C1 segment of cervical spinal cord (tissue), 14 donors: Measurements from ENCODE around the gene PTCD3.

Experiments
- DNase-seq, 14 donors: peaks; one replicate each; lab custom pipeline; 2025; lab: John Stamatoyannopoulos, UW

The PTCD3 gene

DNA sequence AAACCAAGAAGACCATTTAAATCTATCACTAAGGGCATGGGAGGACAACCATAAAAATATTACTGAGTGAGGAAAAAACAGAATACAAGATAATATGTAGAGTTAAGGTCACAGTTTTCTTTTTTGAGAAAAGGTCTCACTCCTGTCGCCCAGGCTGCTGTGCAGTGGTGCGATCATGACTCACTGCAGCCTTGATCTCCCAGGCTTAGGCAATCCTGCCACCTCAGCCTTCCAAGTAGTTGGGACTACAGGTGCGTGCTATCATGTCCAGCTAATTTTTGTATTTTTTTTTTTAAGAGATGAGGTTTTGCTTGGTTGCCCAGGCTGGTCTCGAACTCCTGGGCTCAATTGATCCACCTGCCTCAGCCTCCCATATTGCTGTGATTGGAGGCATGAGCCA lies 24.3 kb upstream of the PTCD3 start:
- DNase-seq, result no peak

DNA sequence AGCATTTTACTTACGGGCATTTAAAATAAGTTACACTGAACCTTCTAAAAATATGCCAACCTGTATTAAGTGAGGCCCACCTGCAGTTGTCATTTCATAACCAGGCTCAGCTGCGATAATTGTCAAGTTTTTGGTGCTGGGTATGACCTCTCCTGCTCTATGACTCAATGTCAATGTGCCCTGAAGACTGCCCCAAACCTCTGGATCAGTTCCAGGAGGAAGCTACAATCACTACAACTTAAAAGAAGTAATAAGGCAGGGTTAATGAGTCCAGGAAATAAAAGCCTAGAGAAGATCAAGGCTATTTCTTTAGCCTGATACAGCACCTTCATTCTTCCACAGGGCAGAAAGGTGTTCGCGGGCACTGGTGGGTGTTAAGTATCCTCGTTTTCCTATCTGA lies 23.3 kb upstream of the PTCD3 start:
- DNase-seq, result no peak

DNA sequence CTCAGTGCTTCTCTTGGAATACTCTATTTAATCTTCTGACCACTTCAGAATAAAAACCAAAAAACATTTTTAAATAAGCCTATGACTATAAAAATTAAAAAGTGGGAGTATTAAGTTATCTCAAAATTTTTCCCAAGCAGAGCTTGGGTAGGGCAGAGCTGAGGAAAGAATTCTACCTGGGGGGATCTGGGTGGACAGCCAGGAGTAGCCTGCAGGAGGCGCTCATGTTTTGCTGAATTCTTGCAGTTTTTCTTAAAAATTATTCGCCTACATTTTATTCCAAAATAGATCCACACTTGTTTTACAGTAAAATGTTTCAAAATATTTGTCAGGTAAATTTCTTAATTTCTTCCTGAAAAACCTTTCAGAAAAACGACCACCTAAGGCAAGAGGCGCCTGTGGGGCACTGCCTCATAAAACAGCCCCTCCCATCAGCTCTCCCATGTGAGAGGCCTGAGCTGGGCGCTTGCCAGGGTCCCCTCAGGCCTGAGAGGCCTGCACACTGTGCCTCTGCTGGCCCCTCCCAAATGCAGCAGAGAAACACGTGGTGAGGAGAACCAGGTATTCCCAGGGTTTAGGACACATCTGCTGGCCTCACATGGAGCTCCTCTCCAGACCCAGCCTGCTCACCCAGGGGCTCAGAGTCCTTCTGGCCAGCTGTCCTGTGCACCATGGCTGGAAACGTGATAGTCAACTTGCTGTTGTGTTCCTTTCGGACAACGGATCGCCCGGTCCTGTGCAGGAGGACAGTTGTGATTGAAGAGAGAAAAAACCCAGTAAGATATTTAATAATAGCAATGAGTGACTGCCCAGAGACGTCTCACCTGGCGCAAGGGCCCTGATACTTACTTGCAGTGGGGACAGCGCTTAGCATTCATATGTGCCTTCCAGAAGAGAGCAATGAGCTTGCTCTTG lies 17.8 kb upstream of the PTCD3 start:
- no peak for DNase-seq

DNA sequence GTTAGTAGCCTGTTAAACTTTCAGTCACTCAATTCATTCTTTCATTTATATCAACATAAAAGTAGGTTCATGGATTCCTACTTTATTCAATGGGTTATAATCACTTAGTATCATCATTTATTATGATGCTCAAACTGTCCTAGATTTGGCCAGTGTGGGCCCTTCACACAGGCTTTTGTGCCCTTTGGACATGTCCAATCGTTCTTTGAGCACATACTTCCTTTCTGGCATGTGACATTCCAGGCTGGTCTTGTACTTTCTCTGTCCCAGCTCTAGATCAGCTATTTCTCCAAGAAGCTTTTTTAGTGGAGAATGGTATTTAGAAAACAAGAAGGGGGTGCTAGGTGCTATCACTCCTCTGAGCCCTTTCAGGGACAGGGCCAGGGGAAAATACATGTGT lies 11.8 kb upstream of the PTCD3 start:
- DNase-seq, result no peak

DNA sequence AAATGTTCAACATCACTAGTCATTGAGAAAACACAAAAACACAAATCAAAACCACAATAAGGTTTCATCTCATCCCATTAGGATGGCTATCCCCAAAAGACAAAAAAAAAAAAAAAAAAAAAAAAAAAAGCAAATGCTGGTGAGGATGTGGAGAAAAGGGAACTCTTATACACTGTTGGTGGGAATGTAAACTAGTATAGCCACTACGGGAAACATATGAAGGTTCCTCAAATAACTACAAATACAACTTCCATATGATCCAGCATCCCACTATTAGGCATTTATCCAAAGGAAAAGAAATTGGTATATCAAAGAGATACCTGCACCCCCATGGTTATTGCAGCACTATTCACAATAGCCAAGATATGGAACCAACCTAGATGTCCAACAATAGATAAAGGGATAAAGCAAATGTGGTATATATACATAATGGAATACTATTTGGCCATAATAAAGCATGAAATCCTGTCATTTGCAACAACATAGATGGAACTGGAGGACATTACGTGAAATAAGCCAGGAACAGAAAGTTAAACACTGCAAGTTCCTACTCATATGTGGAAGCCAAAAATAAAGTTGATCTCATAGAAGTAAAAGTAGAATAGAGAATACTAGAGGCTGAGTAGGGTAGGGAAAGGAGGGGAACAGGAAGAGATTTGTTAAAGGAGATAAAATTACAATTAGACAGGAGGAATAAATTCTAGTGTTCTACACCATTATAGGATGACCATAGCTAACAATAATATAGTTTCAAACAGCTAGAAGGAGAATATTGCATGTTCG lies 8.7 kb upstream of the PTCD3 start:
- DNase-seq, result no peak

DNA sequence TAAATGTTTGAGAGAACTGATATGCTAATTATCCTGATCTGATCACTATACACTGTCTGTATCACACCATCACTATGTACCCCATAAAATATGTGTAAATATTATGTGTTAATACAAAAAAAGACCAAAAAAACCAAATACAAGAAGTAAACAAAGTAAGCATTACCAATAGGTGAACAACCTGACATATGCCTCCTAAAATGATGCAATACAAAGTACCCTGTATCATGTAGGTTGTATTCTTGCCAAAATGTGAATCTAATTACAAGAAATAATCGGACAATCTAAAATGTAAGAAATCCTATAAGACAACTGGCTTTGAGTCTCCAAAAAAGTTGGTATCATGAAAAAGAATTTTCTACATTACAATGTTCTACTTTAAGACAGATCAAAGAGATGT lies 8.1 kb upstream of the PTCD3 start:
- no peak for DNase-seq

DNA sequence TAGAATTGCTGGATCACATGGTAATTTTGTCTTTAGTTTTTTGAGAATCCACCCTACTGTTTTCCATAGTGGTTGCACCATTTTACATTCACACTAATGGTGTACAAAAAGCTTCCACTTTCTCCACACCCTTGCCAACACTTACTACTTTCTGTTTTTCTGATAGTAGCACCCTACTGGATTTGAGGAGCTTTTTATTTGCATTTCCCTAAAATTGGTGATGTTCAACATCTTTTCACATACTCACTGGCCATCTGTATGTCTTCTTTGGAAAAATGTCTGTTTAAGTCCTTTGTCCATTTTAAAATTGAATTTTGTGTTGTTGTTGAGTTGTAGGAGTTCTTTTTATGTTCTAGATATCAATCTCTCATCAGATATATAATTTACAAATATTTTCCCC lies 3.9 kb upstream of the PTCD3 start:
- DNase-seq, result no peak

DNA sequence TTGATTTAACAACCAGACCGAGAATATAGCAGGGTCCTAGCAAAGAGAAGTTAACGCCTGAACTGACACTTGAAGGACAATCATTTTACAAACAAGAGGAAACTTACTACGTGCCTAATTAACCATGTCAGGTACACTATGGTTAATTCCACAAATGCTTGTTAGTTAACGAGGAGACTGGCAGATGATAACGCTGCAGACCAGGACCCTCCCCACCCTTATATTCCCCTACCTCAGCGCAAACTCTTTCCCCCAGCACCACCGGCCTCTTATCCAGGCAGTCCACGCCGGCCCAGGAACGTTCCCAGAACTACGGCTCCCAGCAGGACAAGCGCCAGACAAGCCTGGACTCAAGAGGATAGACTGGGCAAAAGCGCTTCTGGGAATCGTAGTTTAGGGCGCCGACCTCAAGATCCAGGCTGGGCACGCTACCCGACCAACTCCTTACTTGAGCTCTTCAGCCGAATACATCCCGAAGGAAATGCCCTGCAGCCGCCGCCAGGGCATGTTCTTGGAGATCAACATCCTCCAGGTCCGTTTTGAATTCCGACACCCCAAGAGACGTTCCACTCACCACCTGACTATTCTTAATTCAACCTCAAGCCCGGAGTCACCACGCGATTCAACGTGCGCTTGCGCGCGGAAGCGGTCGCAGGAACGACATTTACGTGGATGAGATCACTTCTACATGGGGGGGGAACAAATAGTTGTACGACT lies 625 bp upstream of the PTCD3 start, which contains the start of gene POLR1A:
POLR1A (minus strand) TSS at position 635 of the 717 bp plus-strand sequence; CDS start at position 525, 110 bp downstream.
- DNase-seq, result peak; percentile 67 to 97 (median 94)

DNA sequence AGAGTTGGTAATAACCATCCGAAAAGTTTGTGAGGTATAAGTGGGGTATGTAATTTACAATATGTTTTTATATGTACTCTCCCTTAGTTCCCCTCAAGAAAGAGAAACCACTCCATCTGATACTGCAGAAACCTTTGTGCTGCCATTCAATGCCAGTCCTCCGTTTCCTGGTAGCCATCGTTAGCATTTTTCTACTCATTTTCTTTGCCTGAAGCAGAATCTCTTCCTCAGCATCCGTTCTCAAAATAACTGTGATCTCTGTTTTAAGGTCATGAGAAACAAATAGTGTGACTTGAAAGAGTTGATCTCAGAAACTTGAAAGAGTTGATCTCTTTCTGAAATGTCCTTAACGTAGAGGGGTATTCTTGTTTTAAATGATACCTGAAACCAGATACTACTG lies 996 bp downstream of the PTCD3 start:
- no peak for DNase-seq

DNA sequence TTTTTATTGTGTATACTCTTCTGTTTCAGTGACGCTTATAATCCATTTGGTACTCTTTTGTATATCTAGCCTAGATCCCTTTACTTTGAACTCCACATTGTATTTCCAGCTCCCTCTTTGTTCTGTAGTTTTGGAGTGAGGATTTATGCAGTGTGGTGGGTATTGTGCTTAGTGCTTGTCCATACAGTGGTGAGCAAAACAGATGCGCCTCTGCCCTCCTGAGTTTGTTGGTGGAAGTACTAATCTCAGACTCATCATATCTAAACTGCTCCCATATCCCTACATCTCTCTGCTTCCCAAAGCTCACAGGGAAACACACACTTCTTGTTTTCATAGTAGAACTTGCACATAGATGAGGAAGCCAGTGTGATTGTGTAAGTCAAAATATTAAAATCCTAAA lies 12.1 kb downstream of the PTCD3 start:
- DNase-seq, result no peak

DNA sequence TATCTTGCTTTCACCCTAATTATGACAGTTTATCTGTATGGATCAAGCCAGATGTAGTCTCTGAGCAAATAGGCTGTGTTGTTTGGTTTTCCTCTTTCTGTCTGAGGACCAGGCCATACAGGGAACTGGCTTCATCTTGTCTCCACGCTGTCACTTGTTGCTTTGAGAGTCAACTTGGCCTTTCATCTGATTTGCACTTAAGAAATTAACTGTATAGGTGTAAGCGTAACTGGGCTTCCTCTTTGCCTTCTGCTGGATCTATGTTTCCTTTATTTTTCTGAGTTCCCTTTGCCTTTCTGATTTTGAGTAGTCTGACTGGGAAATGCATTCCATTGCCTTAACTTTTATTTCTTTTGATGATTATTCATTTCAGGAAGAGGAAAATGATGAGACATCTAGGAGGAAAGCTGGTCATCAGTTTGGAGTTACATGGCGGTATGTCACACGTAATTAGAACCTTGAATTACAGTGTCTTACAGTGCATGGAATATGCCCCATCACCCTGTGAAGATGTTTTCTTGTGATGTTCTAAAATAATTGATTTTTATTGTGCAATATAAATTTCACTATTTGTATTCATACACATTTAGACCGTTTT lies 17.4 kb downstream of the PTCD3 start:
- no peak for DNase-seq

DNA sequence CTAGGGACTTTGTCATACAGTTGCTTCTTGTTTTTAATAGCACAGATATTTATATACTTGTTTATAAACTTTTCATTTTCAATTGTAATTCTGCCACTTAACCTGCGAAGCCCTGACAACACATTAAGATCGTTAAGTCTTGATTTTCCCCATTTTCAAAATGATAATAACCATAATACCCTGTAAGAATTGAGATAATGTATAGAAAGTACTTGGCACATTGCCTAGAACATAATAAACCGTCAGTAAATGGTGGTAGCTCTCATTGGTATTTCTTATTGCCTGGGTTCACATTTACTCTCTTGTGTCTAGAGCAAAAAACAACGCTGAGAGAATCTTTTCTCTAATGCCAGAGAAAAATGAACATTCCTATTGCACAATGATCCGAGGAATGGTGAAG lies 18.6 kb downstream of the PTCD3 start:
- no peak for DNase-seq

DNA sequence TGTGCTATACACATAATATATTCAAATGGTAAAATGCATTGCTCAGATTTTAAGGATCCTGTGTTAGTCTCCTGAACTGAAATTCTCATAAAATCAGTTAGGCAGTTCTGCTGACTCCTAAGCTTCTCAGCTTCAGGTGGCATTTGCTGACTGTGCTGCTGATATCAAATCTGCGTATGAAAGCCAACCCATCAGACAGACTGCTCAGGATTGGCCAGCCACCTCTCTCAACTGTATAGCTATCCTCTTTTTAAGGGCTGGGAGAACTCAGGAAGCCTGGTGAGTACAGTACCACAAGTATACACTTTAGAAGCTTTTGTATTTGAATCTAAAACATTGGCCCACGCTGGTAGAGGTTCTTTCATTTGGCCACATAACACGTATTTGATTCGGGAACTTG lies 28.7 kb downstream of the PTCD3 start:
- DNase-seq, result no peak

DNA sequence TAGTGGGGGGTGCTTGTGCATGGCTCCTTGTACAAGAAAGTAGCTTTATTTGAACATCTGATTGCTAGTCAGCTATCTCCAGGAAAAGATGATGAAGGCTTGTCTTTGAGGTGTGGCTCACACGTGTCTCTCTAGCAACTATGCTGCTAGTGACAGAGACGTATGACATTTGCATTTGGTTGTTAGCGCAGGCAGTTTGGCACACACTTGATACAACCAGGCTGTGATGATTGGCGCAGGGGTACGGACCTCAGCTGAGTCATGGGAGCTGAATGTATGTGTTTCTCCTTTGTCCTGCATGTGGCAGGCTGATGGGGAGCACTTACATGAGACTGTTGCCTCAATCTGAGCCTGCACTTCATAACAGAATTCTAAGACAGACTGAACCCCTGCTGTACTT lies 29.6 kb downstream of the PTCD3 start:
- DNase-seq, result peak in 1 of 14 donors; percentile 8

DNA sequence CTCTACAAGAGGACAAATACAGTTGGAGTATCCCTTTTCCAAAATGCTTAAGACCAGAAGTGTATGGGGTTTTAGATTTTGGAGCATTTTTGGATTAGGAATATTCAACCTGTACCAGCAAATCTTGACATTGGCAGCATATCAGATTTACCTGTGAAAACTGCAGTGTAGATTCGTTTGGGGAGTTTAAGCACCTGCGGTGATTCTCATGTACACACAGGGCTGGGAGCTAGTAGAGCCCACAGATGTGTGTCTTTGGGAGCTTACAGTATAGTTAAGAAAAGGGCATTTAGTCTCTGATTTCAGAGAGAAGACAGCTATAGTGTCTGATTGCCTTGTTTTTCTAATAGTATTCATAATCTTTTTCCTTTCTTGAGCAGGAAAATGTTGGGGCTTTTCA lies 30.1 kb downstream of the PTCD3 start:
- no peak for DNase-seq

DNA sequence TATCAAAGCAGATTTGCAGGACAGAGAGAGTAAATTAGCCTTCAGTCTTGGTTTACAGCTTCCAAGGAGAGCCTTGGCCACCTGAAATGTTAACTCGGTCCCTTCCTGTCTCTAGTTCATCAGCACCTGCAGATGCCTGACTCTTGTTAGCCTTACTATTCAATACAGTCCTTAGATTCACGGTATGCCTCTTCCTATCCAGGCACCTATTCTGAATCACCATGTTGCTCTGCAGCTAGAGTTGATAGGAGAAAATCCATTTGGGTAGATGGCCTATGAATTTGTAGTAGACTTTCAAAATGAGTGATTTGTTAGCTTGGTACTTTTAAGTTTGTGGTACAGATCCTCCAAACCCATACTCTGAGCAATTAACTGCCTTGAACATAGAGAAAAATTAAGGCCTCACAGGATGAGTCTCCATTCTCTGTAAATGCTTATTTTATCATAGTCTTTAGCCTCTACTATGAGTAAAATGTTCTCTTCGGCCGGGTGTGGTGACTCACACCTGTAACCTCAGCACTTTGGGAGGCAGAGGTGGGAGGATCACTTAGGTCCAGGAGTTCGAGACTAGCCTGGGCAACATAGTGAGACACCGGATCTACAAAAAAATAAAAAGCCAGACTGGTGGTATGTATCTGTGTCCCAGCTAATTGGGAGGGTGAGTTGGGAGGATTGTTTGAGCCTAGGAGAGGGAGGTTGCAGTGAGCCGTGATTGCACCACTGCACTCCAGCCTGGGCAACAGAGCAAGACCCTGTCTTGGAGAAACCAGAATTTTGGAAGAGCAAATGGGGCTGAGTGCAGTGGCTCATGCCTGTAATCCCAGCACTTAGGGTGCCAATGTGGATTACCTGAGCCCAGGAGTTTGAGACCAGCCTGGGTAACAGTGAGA lies 32.9 kb downstream of the PTCD3 start:
- no peak for DNase-seq

DNA sequence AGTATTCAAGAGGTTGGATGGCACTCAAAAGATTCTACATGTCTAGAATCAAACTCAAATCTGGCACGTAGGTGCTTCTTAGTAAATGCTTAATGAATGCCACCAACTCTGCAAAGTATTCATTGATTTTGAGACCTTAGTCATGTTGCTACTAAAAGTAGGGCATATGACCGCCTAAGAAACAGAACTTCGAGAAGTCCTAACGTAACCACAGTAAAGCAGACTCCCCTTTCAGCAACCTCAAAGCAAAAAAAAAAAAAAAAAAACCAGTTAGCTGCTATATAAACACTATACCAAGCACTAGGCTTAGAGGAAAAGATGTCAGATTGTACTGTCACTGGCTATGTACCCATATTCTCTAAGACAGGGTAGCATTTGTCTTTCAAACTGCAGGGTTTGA lies 33.9 kb downstream of the PTCD3 start:
- no peak for DNase-seq

DNA sequence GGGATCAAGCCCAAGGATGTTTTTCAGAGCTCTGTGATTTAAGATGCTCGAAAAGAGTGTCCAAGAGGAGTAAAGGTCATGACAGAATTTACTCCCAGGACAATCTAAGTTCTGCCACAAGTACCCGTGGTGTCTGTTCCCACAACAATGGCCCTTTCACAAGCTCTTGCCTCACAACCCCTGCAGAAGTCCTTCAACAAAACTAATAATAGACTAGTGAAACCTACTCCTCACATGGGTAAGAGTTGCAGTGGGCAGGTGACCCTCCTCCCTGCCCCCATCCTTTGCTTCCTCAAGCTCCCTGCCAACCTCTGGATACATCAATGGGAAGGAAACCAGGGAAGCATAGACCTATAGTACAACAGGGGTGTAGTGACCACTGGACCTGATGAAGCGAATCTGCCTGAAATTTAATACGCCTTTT lies 34.9 kb downstream of the PTCD3 start:
- no peak for DNase-seq

DNA sequence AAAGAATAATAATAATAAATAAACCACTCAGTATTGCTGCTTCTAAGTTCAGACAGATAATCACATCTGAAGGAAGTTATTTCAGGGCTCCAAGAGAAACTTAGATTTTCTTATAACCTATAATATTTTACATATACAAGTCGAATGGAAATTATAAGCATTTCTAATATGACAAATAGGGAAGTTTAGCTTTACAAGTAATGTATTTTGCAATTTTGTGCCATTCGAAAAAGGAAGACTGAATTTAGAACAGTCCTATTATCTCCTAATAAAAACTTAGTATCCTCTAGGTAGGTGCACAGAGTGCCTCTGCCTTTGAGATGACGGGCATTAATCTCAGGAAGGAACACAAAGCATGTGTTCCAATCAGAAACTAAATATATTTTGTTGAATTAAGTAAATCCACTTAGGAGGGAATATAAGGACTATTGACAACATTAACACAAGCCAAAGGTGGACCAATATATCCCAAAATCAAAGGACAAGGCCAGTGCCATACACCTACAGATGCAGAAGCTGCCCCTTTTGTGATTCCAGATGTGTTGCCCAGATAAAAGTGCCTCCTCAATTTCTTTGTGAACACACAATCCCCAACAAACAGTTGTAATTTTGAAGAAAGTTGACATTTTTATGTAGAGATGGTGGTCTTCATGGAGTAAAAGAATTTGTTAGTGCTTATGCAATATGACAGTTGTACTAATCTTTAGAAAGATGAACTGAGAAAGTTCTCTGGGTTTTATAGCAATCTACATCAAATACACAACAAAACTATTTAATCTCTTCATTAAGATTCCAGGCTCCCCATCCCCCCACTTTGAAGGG lies 36.6 kb downstream of the PTCD3 start:
- no peak for DNase-seq

DNA sequence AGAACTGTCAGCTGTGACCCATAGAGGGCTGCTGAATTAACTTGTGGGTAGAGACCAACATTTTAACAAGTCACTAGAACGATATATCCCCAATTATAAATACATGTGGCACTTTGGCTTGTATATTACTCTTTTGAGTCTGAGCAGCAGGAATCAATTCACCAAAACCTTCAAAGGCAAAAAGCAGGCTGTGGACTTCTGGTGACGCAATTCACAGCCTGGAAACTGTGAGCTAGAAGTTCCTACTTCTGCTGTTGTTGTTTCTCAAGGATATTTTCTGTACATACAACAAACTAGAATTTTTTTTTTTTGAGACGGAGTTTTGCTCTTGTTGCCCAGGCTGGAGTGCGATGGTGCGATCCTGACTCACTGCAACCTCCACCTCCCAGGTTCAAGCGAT lies 37.3 kb downstream of the PTCD3 start:
- no peak for DNase-seq
